Fibroblast of mammary gland (primary cell): ENCODE results near the gene RPLP1.

Experiments used
- DNase-seq: peaks from one replicate; pipeline ENCODE4 v3.0.0-alpha.2; 2010; ENCODE audit warnings: low read depth
- H3K4me3 ChIP-seq: 2 replicates; pipeline ENCODE4 v1.5.1; 2011; ENCODE audit warnings: low read depth, mild to moderate bottlenecking, low read length, moderate library complexity; ENCODE audit not compliant: control insufficient read depth
- CTCF ChIP-seq: conservative IDR thresholded peaks from 2 replicates; pipeline ENCODE4 v1.5.1; 2011; ENCODE audit warnings: low read depth, low read length, inconsistent platforms; ENCODE audit not compliant: control insufficient read depth, insufficient read depth

The RPLP1 gene

DNA sequence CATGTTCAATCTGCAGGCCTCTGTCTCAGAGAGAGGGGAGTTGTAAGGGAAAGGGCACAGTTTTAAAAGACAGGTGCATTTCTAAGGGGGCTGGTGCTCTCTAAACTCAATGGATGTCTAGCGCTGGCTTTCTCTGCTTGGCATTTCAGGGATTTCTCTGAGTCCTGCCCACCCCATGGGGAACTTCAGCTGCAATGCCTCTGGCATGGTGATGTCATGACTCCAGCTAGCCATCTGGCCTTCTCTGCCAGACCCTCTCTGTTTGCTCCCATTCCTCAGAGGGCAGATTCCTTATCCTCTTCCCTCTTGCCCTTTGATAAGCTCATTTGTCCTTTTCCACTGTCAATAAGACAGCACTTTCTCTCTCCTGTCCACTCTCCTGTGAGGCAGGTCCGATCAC lies 40.8 kb downstream of the RPLP1 start:
- no peak overlapping the region for H3K4me3 ChIP-seq
- no peak for DNase-seq
- TF ChIP-seq CTCF = no peak

DNA sequence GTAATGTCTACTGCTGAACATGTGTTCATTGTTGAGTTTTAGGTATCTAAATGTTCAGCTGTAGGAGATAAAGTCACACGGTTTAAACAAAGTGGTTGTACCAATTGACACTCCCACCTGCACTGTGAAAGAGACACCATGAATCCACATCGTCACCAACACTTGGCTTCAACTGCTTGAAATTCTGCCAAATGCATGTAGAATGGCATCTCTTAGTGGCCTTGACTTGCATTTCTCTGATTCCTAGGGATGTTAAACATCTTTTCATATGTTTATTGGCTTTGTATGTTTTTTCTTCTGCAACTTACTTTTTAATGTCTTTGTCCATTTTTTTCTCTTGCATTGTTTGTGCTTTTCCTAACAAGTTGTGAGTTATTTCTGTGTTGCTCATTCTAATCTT lies 43.4 kb downstream of the RPLP1 start:
- no peak for TF ChIP-seq CTCF
- no peak for DNase-seq
- no peak overlapping the region for H3K4me3 ChIP-seq

DNA sequence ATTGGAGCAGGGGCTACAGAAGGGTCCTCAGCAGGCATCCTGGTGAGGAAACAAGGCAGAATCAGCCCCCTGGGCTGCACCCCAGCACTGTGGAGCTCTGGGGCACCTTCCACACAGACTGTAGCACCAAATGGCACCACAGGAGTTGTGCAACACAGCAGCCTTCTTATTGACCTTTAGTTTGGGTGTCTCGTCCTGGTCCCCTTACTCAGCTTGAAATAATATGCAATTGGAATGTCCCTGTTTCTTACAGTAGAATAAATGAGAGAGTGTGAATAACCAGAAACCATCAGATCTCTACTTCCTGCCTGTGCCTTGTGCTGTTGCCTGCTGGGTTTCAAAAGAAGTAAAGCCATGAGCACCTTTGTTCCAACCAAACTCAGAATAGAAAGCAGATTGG lies 44.5 kb downstream of the RPLP1 start:
- no peak for DNase-seq
- no peak for TF ChIP-seq CTCF
- H3K4me3 ChIP-seq = no peak overlapping the region

GRCh38 chr15:69497667-69498066 lies 45.0 kb downstream of the RPLP1 start:
- no peak overlapping the region for H3K4me3 ChIP-seq
- no peak for TF ChIP-seq CTCF

DNA sequence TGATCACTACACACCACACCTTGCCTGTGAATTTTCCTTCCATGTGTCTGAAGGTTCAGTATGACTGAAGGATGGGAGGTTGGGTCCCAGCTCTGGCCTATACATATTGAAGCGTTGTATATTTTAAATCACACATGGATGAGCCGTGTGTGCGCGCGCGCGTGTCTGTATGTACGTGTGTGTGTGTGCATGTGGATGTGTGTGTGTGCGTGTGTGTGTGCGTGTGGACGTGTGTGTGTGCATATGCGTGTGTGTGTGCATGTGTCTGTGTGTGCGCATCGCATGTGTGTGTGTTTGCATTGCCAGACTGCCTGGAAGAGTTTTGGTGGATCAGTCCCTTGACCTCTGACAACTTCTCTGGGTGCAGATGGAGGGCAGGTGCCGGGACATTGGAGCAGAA lies 45.7 kb downstream of the RPLP1 start:
- H3K4me3 ChIP-seq = no peak overlapping the region
- DNase-seq = no peak
- TF ChIP-seq CTCF = no peak

More at GRCh38 chr15:69497667-69498066, 45.0 kb downstream of the RPLP1 start:
- no peak for DNase-seq

DNA sequence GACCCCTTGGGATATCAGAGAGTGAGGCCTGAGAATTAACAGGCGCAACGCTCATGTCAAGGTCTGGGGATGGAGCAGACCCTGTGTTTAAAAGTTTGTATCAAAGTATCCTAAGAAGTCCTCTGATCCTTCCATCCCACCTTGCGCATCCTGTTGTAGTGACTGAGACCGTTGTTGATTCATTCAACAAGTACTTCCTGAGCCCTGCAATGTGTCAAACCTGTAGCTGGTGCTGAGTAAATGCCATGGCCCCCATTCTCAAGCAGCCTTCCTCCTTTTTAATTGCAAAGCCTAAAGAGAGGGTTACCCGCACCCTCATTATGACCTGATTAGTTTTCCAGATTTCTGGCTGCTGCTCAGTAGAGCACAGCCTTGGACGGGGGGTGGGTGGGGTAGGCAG lies 46.4 kb downstream of the RPLP1 start:
- H3K4me3 ChIP-seq = no peak overlapping the region
- no peak for DNase-seq
- TF ChIP-seq CTCF = no peak

- no peak overlapping the region for H3K4me3 ChIP-seq
- DNase-seq = no peak
- TF ChIP-seq CTCF = no peak
Measured at GRCh38 chr15:69499521-69500211, 47.0 kb downstream of the RPLP1 start.
